DOHH2 (cell line): ENCODE results near the gene SLC66A2.
"Not testable (repeated sequence)": the region's sequence is repeated elsewhere in the genome, so short reads cannot be mapped to it uniquely, and the experiment has no call there.

Source experiments
- H3F3A ChIP-seq: fragments of 200-600 bp; sonication (generic), shearing (Covaris generic); 2 replicates; pipeline ENCODE4 v1.6.0; 2016; ENCODE audit warnings: antibody characterized with exemption, mild to moderate bottlenecking; ENCODE audit not compliant: control insufficient read depth, insufficient read depth
- H3K27ac ChIP-seq: fragments of 200-600 bp; sonication (generic); 2 replicates; pipeline ENCODE4 v1.5.1; 2014; ENCODE audit warnings: low read depth, mild to moderate bottlenecking, low read length, moderate library complexity
- H3K27me3 ChIP-seq: fragments of 200-600 bp; sonication (generic); 2 replicates; pipeline ENCODE4 v1.6.1; 2014; ENCODE audit warnings: mild to moderate bottlenecking, low read length, mixed read lengths; ENCODE audit not compliant: control insufficient read depth
- H3K36me3 ChIP-seq: fragments of 200-600 bp; sonication (generic); 2 replicates; pipeline ENCODE4 v1.6.1; 2014; ENCODE audit warnings: mild to moderate bottlenecking, low read length, moderate library complexity, mixed read lengths; ENCODE audit not compliant: control insufficient read depth
- H3K4me1 ChIP-seq: fragments of 200-600 bp; sonication (generic); 2 replicates; pipeline ENCODE4 v1.6.1; 2014; ENCODE audit warnings: mild to moderate bottlenecking, low read length, mixed read lengths; ENCODE audit not compliant: control insufficient read depth
- H3K4me2 ChIP-seq: fragments of 200-600 bp; sonication (generic); 2 replicates; pipeline ENCODE4 v1.6.0; 2014; ENCODE audit warnings: mild to moderate bottlenecking, low read length, moderate library complexity
- H3K4me3 ChIP-seq: fragments of 200-600 bp; sonication (generic); 2 replicates; pipeline ENCODE4 v1.5.1; 2014; ENCODE audit warnings: mild to moderate bottlenecking, low read length, mixed read lengths
- H3K79me2 ChIP-seq: fragments of 200-600 bp; sonication (generic); 2 replicates; pipeline ENCODE4 v1.6.1; 2014; ENCODE audit warnings: mild to moderate bottlenecking, low read length, mixed read lengths; ENCODE audit not compliant: control insufficient read depth
- H3K9me2 ChIP-seq: fragments of 200-600 bp; sonication (generic); replicated peaks from 2 replicates; pipeline ENCODE4 v1.6.1; 2014; ENCODE audit warnings: mild to moderate bottlenecking, low read length, mixed read lengths; ENCODE audit not compliant: control insufficient read depth
- H3K9me3 ChIP-seq: fragments of 200-600 bp; sonication (generic); 2 replicates; pipeline ENCODE4 v1.6.1; 2014; ENCODE audit warnings: antibody characterized with exemption, low read length, mixed read lengths; ENCODE audit not compliant: control insufficient read depth, insufficient read depth
- H4K20me1 ChIP-seq: fragments of 200-600 bp; sonication (generic); 2 replicates; pipeline ENCODE4 v1.6.0; 2014; ENCODE audit warnings: low read depth, mild to moderate bottlenecking, antibody characterized with exemption, low read length, moderate library complexity; ENCODE audit not compliant: control insufficient read depth, insufficient read depth
- EZH2phosphoT487 ChIP-seq: fragments of 200-600 bp; sonication (generic); IDR thresholded peaks from 2 replicates; pipeline ENCODE4 v1.6.1; 2017; ENCODE audit warnings: borderline replicate concordance, mild to moderate bottlenecking, antibody characterized with exemption, low read length, moderate library complexity, mixed read lengths
- TF ChIP-seq, protein P1 (sequence below): fragments of 200-600 bp; sonication (generic); IDR thresholded peaks from one replicate; pipeline ENCODE4 v1.5.1; 2014; ENCODE audit warnings: antibody characterized with exemption, mild to moderate bottlenecking, low read depth, low read length; ENCODE audit not compliant: poor library complexity, severe bottlenecking

The SLC66A2 gene

DNA sequence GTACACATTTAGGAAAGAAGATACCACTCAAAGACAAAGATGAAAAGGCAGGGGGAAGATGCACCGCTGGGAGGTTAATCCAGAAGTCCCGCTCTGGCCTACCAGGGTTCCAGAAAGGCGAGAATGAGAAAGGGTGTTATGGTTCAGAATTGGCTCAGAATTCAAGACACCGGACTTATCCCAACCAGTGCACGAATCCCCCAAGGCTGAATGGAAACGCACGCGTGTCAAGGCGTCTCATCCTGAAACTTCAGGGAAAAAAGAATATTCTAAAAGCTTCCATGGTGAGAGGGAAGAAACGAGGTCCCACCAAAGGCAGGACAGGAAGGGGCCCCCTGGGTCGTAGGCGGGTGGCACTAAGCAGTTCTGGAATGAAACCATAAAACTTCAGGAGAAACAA is 71.9 kb downstream of the SLC66A2 start:
- Histone ChIP-seq H3K27ac (no peak overlapping the region), H3K4me2 (no peak overlapping the region), H3K36me3 (no peaks in the 10 kb centered on the region), H3K4me1 (no peaks in the 10 kb centered on the region), H3K79me2 (no peaks in the 10 kb centered on the region), H3K27me3 (no peaks in the 10 kb centered on the region), H3K4me3 (no peak overlapping the region), H4K20me1 (no peaks in the 10 kb centered on the region), H3F3A (no peaks in the 10 kb centered on the region), H3K9me2 (no peaks in the 10 kb centered on the region), H3K9me3 (peaks cover 3% of the 10 kb centered on the region; the same call in 1 of the 2 replicates)
- no peak for TF ChIP-seq EZH2phosphoT487
- TF ChIP-seq, protein P1, sequence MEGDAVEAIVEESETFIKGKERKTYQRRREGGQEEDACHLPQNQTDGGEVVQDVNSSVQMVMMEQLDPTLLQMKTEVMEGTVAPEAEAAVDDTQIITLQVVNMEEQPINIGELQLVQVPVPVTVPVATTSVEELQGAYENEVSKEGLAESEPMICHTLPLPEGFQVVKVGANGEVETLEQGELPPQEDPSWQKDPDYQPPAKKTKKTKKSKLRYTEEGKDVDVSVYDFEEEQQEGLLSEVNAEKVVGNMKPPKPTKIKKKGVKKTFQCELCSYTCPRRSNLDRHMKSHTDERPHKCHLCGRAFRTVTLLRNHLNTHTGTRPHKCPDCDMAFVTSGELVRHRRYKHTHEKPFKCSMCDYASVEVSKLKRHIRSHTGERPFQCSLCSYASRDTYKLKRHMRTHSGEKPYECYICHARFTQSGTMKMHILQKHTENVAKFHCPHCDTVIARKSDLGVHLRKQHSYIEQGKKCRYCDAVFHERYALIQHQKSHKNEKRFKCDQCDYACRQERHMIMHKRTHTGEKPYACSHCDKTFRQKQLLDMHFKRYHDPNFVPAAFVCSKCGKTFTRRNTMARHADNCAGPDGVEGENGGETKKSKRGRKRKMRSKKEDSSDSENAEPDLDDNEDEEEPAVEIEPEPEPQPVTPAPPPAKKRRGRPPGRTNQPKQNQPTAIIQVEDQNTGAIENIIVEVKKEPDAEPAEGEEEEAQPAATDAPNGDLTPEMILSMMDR: no peak

DNA sequence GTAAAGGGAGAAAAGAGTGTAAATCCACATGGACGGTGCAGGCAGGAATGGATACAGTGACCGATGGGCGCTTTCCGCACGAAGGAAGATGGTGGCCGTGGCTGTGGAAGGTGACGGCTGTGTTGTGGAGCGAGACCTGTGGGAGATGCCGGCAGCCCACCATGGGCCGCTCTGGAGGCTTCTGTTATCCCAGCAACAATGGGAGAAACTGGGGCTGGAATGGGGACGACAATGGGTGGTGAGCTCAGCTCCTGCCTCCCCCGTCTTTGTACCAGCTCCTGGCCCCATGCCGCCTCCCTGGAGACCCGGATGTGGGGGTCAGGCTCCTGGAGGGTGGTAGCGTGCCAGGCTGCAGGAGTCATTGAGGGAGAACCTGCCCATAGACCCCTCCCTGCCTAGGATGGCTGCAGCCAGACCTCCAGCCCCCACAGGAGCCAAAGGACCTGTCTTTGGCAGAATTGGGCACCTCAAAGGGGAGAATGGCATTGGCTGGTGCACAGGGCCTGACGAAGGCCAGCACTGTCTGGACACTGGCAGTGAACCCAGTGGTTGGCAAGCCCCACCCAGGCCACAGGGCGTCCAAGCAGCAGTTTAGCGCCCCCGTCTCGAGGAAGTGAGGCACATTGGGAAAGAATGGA is 72.6 kb downstream of the SLC66A2 start:
- Histone ChIP-seq H3K27me3 (no peaks in the 10 kb centered on the region), H3F3A (no peaks in the 10 kb centered on the region), H3K9me2 (no peaks in the 10 kb centered on the region), H3K27ac (no peak overlapping the region), H3K4me1 (no peaks in the 10 kb centered on the region), H3K4me2 (no peak overlapping the region), H4K20me1 (no peaks in the 10 kb centered on the region), H3K4me3 (no peak overlapping the region), H3K79me2 (no peaks in the 10 kb centered on the region), H3K36me3 (no peaks in the 10 kb centered on the region), H3K9me3 (no peaks in the 10 kb centered on the region)
- TF ChIP-seq, protein P1: no peak

DNA sequence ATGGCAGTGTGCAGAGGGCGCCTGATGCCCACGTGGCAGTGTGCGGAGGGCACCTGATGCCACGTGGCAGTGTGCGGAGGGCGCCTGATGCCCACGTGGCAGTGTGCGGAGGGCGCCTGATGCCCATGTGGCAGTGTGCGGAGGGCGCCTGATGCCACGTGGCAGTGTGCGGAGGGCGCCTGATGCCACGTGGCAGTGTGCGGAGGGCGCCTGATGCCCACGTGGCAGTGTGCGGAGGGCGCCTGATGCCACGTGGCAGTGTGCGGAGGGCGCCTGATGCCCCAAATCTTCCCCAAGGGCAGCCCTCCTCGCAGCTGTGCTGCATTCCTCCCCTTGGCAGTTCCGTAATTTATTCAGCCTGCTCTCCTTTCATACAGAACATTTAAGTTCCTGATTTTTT is 73.2 kb downstream of the SLC66A2 start:
- not testable (repeated sequence) for H3K36me3 ChIP-seq, H3K9me3 ChIP-seq, H3K9me2 ChIP-seq, H3K4me2 ChIP-seq, H3K4me1 ChIP-seq, H3K4me3 ChIP-seq, H3F3A ChIP-seq, H3K27me3 ChIP-seq, H3K79me2 ChIP-seq, H4K20me1 ChIP-seq, H3K27ac ChIP-seq

DNA sequence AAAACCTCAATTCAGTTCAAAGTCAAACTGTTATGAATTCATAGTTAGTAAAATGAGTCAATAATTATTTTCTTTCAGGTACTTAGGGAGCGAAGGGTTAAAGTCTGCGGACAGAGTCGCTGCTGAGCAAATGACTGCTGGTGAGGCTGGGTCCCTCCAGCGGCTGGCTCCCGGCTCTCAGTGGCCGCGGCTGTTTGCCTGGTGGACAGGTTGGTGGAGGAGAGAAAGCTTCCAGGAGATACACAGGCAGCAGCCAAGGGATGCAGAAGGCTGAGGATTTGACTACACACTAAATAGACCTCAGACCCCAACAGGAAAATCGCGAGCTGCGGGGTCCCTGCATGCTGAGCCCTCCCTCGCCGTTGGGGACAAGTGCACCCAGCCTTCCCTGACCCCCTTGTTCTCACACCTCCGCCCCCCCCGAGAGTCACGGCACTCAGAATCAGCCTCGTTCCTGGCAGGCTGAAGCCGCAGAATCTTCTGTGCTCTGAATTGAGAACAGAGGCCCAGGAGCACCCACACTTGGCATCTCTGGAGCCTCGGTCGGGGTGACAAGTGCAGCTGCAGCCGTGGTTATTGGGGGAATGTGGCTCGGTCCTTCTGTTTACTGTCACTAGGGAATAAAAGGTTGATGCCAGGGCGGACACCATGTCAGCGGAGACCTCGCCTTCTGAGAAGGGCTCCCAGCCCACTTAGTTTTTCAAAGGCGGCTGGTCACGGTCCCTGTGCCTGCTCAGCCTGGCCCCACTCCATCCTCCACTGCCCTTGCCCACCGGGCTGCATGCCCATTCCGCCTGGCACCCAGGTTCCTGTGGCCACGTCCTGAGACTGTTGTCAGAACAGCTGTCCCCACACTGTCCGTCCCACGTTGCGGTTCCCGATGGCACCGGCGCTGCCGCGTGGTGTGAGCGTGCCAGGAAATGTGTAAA is 74.0 kb downstream of the SLC66A2 start:
- Histone ChIP-seq H3K79me2 (no peaks in the 10 kb centered on the region), H3K27ac (no peak overlapping the region), H3K4me1 (no peaks in the 10 kb centered on the region), H3K9me2 (no peaks in the 10 kb centered on the region), H3K9me3 (no peaks in the 10 kb centered on the region), H4K20me1 (no peaks in the 10 kb centered on the region), H3K4me2 (no peak overlapping the region), H3K4me3 (no peak overlapping the region), H3F3A (no peaks in the 10 kb centered on the region), H3K36me3 (no peaks in the 10 kb centered on the region), H3K27me3 (no peaks in the 10 kb centered on the region)
- no peak for TF ChIP-seq EZH2phosphoT487
- TF ChIP-seq, protein P1: no peak
